ENCODE data around the gene TBC1D9.
A peak's percentile ranks its signal among the peaks of the same experiment; 100 is the strongest.

The TBC1D9 gene

GRCh38 chr4:140756319-140757231 lies at the start of gene TBC1D9 (continued):
- TF ChIP-seq ZSCAN16 (tag by site-specific recombination; IDR thresholded peaks at IDR 0.05) (no peak), GLI4 (tag by site-specific recombination; IDR thresholded peaks at IDR 0.05) (0 out of 2 replicates have a peak, but pooled peaks have one; percentile 48), ZNF48 (tag by site-specific recombination; IDR thresholded peaks at IDR 0.05) (no peak)

GRCh38 chr4:140805293-140805692 lies 49.1 kb upstream of the TBC1D9 start:
- no peaks in the 10 kb centered on the region for H3K36me3 ChIP-seq (ENCODE audit: control insufficient read depth in 2 of 2, insufficient read depth in 1 of 2, low read length in 2 of 2)
- H3K27ac ChIP-seq (ENCODE audit: extremely low read depth, low read depth, low read length), result no peak overlapping the region
- TF ChIP-seq ZFP41 (tag by site-specific recombination; IDR thresholded peaks at IDR 0.05; ENCODE audit: borderline replicate concordance) (no peak), ZNF366 (tag by site-specific recombination; conservative IDR thresholded peaks at IDR 0.05) (no peak), ZNF510 (tag by site-specific recombination; IDR thresholded peaks at IDR 0.05; ENCODE audit: insufficient replicate concordance) (no peak), ZNF561 (tag by site-specific recombination; IDR thresholded peaks at IDR 0.05; ENCODE audit: borderline replicate concordance) (no peak), KLF10 (tag by site-specific recombination; IDR thresholded peaks at IDR 0.05) (no peak), TCF7L2 (IDR thresholded peaks at IDR 0.05; ENCODE audit: borderline replicate concordance, low read depth, low read length) (no peak), OVOL3 (tag by site-specific recombination; IDR thresholded peaks at IDR 0.05) (no peak), ZNF140 (tag by site-specific recombination; IDR thresholded peaks at IDR 0.05) (no peak), ZNF555 (tag by site-specific recombination; conservative IDR thresholded peaks at IDR 0.05) (no peak), ZNF600 (tag by site-specific recombination; IDR thresholded peaks at IDR 0.05) (no peak), ZNF404 (tag by site-specific recombination; IDR thresholded peaks at IDR 0.05) (no peak)
- ChIA-PET CTCF (no interaction called here), POLR2A (no interaction called here)
- no peak overlapping the region for H3K4me3 ChIP-seq (ENCODE audit: low read depth, low read length)
- H3K4me1 ChIP-seq (ENCODE audit: control insufficient read depth, insufficient read depth, low read length), result peaks cover 4% of the 10 kb centered on the region
- H3K9me3 ChIP-seq (ENCODE audit: control insufficient read depth, insufficient read depth, low read depth, low read length), result no peaks in the 10 kb centered on the region

- TF ChIP-seq IKZF3 (tag by site-specific recombination; IDR thresholded peaks at IDR 0.05) (no peak), ZNF341 (tag by site-specific recombination; IDR thresholded peaks at IDR 0.05; ENCODE audit: low read depth) (no peak), ZNF239 (tag by site-specific recombination; IDR thresholded peaks at IDR 0.05) (no peak), ZNF664 (tag by site-specific recombination; IDR thresholded peaks at IDR 0.05) (no peak), ZNF660 (tag by site-specific recombination; IDR thresholded peaks at IDR 0.05) (no peak), SALL2 (tag by site-specific recombination; IDR thresholded peaks at IDR 0.05; ENCODE audit: borderline replicate concordance) (no peak), PRDM6 (tag by site-specific recombination; IDR thresholded peaks at IDR 0.05) (no peak)
- POLR2A ChIA-PET, result no interaction called here
- H3K4me1 ChIP-seq (ENCODE audit: control insufficient read depth, insufficient read depth, low read length), result no peaks in the 10 kb centered on the region; the same call in 1 of the 2 replicates
- H3K36me3 ChIP-seq (ENCODE audit: control insufficient read depth in 2 of 2, insufficient read depth in 1 of 2, low read length in 2 of 2), result no peaks in the 10 kb centered on the region
- H3K9me3 ChIP-seq (ENCODE audit: control insufficient read depth, insufficient read depth, low read depth, low read length), result no peaks in the 10 kb centered on the region
- no peak overlapping the region for H3K27ac ChIP-seq (ENCODE audit: extremely low read depth, low read depth, low read length)
- H3K4me3 ChIP-seq (ENCODE audit: low read depth, low read length), result no peak overlapping the region
- CTCF ChIA-PET, result interaction anchor here (1.6 kb wide), 1 partner anchor 443 kb away, joined by 4 read pairs; no protein-coding TSS in a partner anchor
Measured at GRCh38 chr4:140802591-140802990, 46.4 kb upstream of the TBC1D9 start.

Data from HEK293 (cell line).